T-cell (primary cell): Measurements from ENCODE around the gene BMF. TPM values are rescaled to one million over a fixed set of nuclear protein-coding genes. Genes with fewer than 3 reads are reported as not detected.

Experiments used
- ATAC-seq, 4 experiments: fragments of 200-7000 bp in 3 of 4; fragments of 150-1000 bp in 1 of 4; cut with Tn5 transposase; replicated peaks in 1 of 4; 1 replicate in 3 of 4; 2 replicates in 1 of 4; pipeline ENCODE4 v1.10.0; 2021; ENCODE audit warnings: moderate library complexity in 3 of 4, mild to moderate bottlenecking in 2 of 4, moderate number of reproducible peaks in 1 of 4
- CTCF ChIA-PET, 2 donors: fragments of 300-600 bp; sonication (Branson Sonifier 250); formaldehyde crosslinking; loops; one replicate each; lab custom pipeline; 2022; ENCODE audit warnings: antibody characterized with exemption in 2 of 2; lab: Charles Lee
- POLR2A ChIA-PET, 2 donors: fragments of 300-600 bp; sonication (Branson Sonifier 250); formaldehyde crosslinking; loops; one replicate each; lab custom pipeline; 2022; ENCODE audit warnings: antibody characterized with exemption in 2 of 2; lab: Charles Lee
- DNase-seq, 35 experiments: peaks; one replicate each; pipeline versions ENCODE4 v3.0.0 to v3.0.0-alpha.2; 2013 to 2023
- H3K27ac ChIP-seq: one replicate; pipeline ENCODE4 v1.5.1; 2013; ENCODE audit warnings: low read length
- H3K27me3 ChIP-seq, 2 experiments: replicated peaks in 1 of 2; 1 replicate in 1 of 2; 2 replicates in 1 of 2; pipeline versions ENCODE4 v1.6.1 to v1.7.0; 2013; ENCODE audit warnings: low read length in 1 of 2, mixed read lengths in 1 of 2; ENCODE audit not compliant: control insufficient read depth in 2 of 2, insufficient read depth in 2 of 2; ENCODE audit errors: extremely low read depth in 1 of 2
- H3K36me3 ChIP-seq, 2 donors: 1 replicate in 1 of 2; 2 replicates in 1 of 2; pipeline versions ENCODE4 v1.6.1 to v1.7.0; 2013; ENCODE audit warnings: low read length in 1 of 2; ENCODE audit not compliant: control insufficient read depth in 2 of 2, insufficient read depth in 1 of 2; ENCODE audit errors: extremely low read depth in 1 of 2
- H3K4me1 ChIP-seq, 2 experiments: 1 replicate in 1 of 2; 2 replicates in 1 of 2; pipeline versions ENCODE4 v1.6.1 to v1.7.0; 2013; ENCODE audit warnings: low read length in 2 of 2, mixed read lengths in 1 of 2; ENCODE audit not compliant: insufficient read depth in 2 of 2, control insufficient read depth in 1 of 2; ENCODE audit errors: extremely low read depth in 1 of 2
- H3K4me3 ChIP-seq, 2 donors: 1 replicate in 1 of 2; 2 replicates in 1 of 2; pipeline versions ENCODE4 v1.5.1 to v1.7.0; 2013; ENCODE audit warnings: mild to moderate bottlenecking in 2 of 2, low read length in 1 of 2, moderate library complexity in 1 of 2; ENCODE audit not compliant: control insufficient read depth in 1 of 2; ENCODE audit errors: extremely low read depth in 1 of 2
- H3K9me3 ChIP-seq: 2 replicates; pipeline ENCODE4 v1.7.0; 2013
- H3K27ac Mint-ChIP-seq, 2 donors: one replicate each; pipeline ENCODE4 v1.8.0; 2020 to 2021; ENCODE audit warnings: mild to moderate bottlenecking in 2 of 2, mixed read lengths in 2 of 2
- H3K27me3 Mint-ChIP-seq, 2 donors: one replicate each; pipeline ENCODE4 v1.8.0; 2021 to 2022; ENCODE audit warnings: mixed read lengths in 2 of 2
- H3K36me3 Mint-ChIP-seq: one replicate; pipeline ENCODE4 v1.8.0; 2021; ENCODE audit warnings: mixed read lengths
- H3K4me1 Mint-ChIP-seq, 3 donors: one replicate each; pipeline ENCODE4 v1.8.0; 2020 to 2022; ENCODE audit warnings: mixed read lengths in 3 of 3, mild to moderate bottlenecking in 1 of 3
- H3K4me3 Mint-ChIP-seq, 3 donors: one replicate each; pipeline ENCODE4 v1.8.0; 2020 to 2022; ENCODE audit warnings: mild to moderate bottlenecking in 3 of 3, mixed read lengths in 3 of 3, moderate library complexity in 3 of 3
- H3K9me3 Mint-ChIP-seq, 3 donors: one replicate each; pipeline ENCODE4 v1.8.0; 2020 to 2022; ENCODE audit warnings: mixed read lengths in 3 of 3
- WGBS: methylation state at CpG from one replicate; pipeline ENCODE4 v1.1.5; 2013; ENCODE audit warnings: missing lambda C conversion rate; ENCODE audit not compliant: insufficient coverage; 5-methylcytosine and 5-hydroxymethylcytosine counted together
- total RNA-seq, 35 experiments: library from RNA in 6 of 35; stranded (reverse) in 6 of 35; fragments of 120-200 nt in 1 of 35; gene quantifications; one replicate each; pipeline versions ENCODE4 v1.2.1 to v1.2.4 and lab custom pipeline; 2013 to 2026

Gene BMF
- total RNA-seq, 5 donors from 2014 or later (not counting 1 experiment from before 2014, with no cell fraction given): 6.6 to 46.7 (median 42.4) TPM

GRCh38 chr15:40046721-40047414 lies 61.8 kb downstream of the BMF start:
- DNase-seq (no peak), ATAC-seq (no peak)
- no peaks in the 10 kb centered on the region for H3K9me3 Mint-ChIP-seq
- H3K27ac ChIP-seq: peak overlapping the region; percentile 77
- H3K27ac Mint-ChIP-seq: peak overlapping the region; percentile 91 to 95
- H3K36me3 Mint-ChIP-seq: no peaks in the 10 kb centered on the region
- H3K36me3 ChIP-seq: no peaks in the 10 kb centered on the region
- ChIA-PET POLR2A (no interaction called here), CTCF (interaction anchor here (0.7 to 3.3 kb wide), 8 partner anchors 9 to 232 kb away, joined by 3 to 22 read pairs (median 4); no protein-coding TSS in a partner anchor)
- 64% methylated on average over 4 of the region's 5 CpGs for WGBS
- H3K9me3 ChIP-seq: no peaks in the 10 kb centered on the region
- H3K4me3 Mint-ChIP-seq: no peak overlapping the region
- H3K4me1 ChIP-seq: peaks cover 34 to 65% of the 10 kb centered on the region in 2 experiments
- no peaks in the 10 kb centered on the region for H3K27me3 ChIP-seq
- no peak overlapping the region for H3K4me3 ChIP-seq
- H3K4me1 Mint-ChIP-seq: peaks cover 48 to 65% (median 61%) of the 10 kb centered on the region in 3 donors
- H3K27me3 Mint-ChIP-seq: no peaks in the 10 kb centered on the region

- DNase-seq (no peak), ATAC-seq (no peak)
- H3K9me3 Mint-ChIP-seq: no peaks in the 10 kb centered on the region
- Histone ChIP-seq H3K9me3 (no peaks in the 10 kb centered on the region), H3K27ac (no peak overlapping the region), H3K36me3 (no peaks in the 10 kb centered on the region), H3K4me3 (no peak overlapping the region), H3K4me1 (peaks cover 34 to 59% of the 10 kb centered on the region in 2 experiments), H3K27me3 (no peaks in the 10 kb centered on the region)
- H3K27ac Mint-ChIP-seq: peak overlapping the region; percentile 65 to 95
- CTCF ChIA-PET: interaction anchor here (0.5 to 3.3 kb wide), 15 partner anchors 8 to 1263 kb away, joined by 3 to 22 read pairs (median 5); no protein-coding TSS in a partner anchor
- H3K27me3 Mint-ChIP-seq: no peaks in the 10 kb centered on the region
- POLR2A ChIA-PET: interaction anchor here in 1 of 2 donors (0.5 kb wide), 1 partner anchor 1010 kb away, joined by 4 read pairs; no protein-coding TSS in a partner anchor
- H3K36me3 Mint-ChIP-seq: no peaks in the 10 kb centered on the region
- peak overlapping the region in 1 of 3 donors; percentile 66 for H3K4me3 Mint-ChIP-seq
- peaks cover 43 to 69% (median 59%) of the 10 kb centered on the region in 3 donors for H3K4me1 Mint-ChIP-seq
- 93% methylated on average over 2 of the region's 6 CpGs for WGBS
Observed at GRCh38 chr15:40045572-40046217, 63.0 kb downstream of the BMF start.

DNA sequence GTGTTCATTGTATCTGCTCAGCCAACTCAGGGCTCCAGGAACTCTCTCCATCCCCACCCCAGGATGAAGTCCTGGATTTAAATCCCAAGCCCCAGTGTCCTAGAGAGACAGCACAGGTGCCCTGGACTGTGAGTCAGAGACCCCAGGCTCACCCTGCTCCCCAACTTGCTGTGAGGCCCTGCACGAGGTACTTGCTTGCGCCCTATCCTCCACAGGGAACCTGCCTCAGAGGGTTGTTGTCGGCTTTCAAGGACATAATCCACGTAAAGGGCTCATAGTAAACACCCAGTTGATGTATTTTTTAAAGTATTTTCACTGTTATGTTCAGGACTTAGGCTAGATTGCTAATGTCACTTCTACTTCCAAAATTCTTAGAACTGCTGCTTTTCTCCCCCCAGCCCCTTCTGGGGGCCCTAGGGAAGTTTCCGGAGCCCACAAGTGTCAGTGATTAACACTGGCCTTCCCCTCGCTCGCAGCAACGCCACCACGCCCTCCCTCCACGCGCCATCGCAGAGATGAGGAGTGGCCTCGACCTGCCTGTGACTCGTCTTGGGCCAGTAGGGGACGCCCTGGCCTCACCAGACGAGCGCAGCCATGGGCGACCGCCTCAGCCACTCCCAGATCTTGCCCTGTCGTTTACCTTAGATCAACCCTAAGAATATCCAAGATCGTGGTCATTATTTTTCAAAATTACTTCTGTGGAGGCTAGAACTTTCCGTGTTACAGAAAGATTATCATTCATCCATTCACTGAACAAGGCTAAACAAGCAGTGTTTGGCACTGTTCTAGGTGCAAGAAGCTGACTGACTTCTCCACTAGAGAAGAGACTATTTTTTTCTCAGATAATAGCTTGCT lies 63.7 kb downstream of the BMF start:
- H3K4me3 ChIP-seq: peak overlapping the region in 1 of 2 donors; percentile 7
- 0% methylated on average over 17 of the region's 22 CpGs for WGBS
- no peaks in the 10 kb centered on the region for H3K27me3 ChIP-seq
- ATAC-seq (peak; percentile 76 to 93 (median 84)), DNase-seq (peak; percentile 53 to 88 (median 71))
- H3K4me1 Mint-ChIP-seq: peaks cover 44 to 73% (median 63%) of the 10 kb centered on the region in 3 donors
- peak overlapping the region; percentile 65 to 95 for H3K27ac Mint-ChIP-seq
- no peaks in the 10 kb centered on the region for H3K9me3 ChIP-seq
- H3K27me3 Mint-ChIP-seq: no peaks in the 10 kb centered on the region
- peaks cover 33 to 58% of the 10 kb centered on the region in 2 experiments for H3K4me1 ChIP-seq
- CTCF ChIA-PET: interaction anchor here (0.5 to 3.3 kb wide), 11 partner anchors 9 to 1264 kb away, joined by 3 to 22 read pairs (median 6); no protein-coding TSS in a partner anchor
- H3K4me3 Mint-ChIP-seq: peak overlapping the region in 2 of 3 donors; percentile 35 to 66
- no peaks in the 10 kb centered on the region for H3K9me3 Mint-ChIP-seq
- H3K27ac ChIP-seq: peak overlapping the region; percentile 4
- no peaks in the 10 kb centered on the region for H3K36me3 ChIP-seq
- POLR2A ChIA-PET: no interaction called here
- H3K36me3 Mint-ChIP-seq: no peaks in the 10 kb centered on the region

DNA sequence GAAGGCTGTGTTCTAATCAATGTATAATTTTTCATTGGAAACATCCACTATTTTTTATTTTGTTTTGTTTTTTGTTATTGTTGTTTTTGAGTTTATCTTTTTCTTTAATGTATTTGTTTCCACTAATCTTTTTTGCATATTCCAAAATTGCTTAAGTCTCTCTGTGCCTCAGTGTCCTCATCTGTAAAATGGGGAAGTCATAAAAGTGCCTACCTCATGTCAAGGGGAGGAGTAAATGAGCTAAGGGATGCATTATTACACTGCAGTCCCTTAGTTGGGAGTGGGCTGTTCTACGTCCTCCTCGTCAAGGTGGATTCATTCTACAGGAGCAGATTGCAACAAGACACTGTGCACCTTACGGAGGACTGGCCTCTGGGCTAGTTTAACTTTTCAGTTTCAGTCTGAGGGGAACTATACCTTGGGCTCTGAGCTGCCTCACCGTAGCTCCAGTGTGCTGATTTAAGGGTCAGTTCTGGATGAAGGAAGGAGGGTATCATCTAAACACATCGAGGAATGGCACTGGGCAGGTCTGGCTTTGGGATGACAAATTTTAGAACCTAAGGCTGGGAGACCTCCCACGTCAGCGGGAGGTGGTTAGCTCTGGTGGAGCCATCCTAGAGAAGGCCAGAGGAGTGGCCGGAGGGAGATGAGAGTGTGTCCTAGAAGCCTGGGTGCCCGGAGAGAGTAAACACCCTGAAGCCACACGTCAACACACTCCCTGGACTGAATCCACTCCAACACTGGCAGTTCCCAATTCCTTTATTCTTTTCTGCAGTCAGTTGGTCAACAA lies 64.6 kb downstream of the BMF start:
- H3K9me3 ChIP-seq: no peaks in the 10 kb centered on the region
- H3K36me3 ChIP-seq: no peaks in the 10 kb centered on the region
- WGBS: 90% methylated on average over 5 of the region's 10 CpGs
- peaks cover 28 to 57% of the 10 kb centered on the region in 2 experiments for H3K4me1 ChIP-seq
- Mint-ChIP-seq H3K27me3 (no peaks in the 10 kb centered on the region), H3K9me3 (no peaks in the 10 kb centered on the region), H3K4me1 (peaks cover 44 to 71% (median 60%) of the 10 kb centered on the region in 3 donors), H3K4me3 (no peak overlapping the region), H3K36me3 (no peaks in the 10 kb centered on the region), H3K27ac (no peak overlapping the region)
- ChIA-PET POLR2A (interaction anchor here in 1 of 2 donors (0.6 kb wide), 1 partner anchor 760 kb away, joined by 3 read pairs; no protein-coding TSS in a partner anchor), CTCF (interaction anchor here in 1 of 2 donors (0.7 to 1.2 kb wide), 4 partner anchors 63 to 230 kb away, joined by 3 read pairs; no protein-coding TSS in a partner anchor)
- ATAC-seq (no peak), DNase-seq (no peak)
- H3K4me3 ChIP-seq: no peak overlapping the region
- no peaks in the 10 kb centered on the region for H3K27me3 ChIP-seq
- peak overlapping the region; percentile 4 for H3K27ac ChIP-seq

DNA sequence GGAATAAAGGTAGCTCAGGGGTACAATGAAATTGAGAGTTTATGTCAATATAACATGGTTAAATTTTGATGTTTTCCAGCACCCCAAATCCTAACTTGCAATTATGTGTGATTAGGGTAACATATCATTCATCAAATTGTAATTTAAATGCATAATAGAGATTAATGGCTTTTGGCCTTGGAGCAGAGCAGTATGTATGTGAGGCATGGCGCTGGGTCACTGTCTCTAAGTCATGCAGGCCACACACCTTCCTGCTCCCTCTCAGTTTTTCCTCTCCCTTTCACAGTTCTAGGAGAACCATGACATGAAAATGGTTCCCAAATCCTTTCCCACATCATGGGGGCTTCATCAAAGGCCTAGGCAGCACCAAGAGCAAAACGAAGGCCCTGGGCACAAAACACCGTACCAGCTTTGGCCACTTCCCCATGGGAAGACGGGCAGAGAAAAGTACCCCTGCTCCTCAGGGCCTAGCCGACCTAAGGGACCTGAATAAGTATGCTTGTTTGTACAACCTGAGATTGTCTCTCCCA lies 65.8 kb downstream of the BMF start:
- Histone ChIP-seq H3K4me3 (no peak overlapping the region), H3K27ac (no peak overlapping the region), H3K4me1 (peaks cover 23 to 52% of the 10 kb centered on the region in 2 experiments), H3K9me3 (no peaks in the 10 kb centered on the region), H3K27me3 (no peaks in the 10 kb centered on the region), H3K36me3 (peaks cover 0 to 4% of the 10 kb centered on the region in 2 donors)
- WGBS: 100% methylated on average over 4 of the region's 5 CpGs
- peaks cover 44 to 70% (median 58%) of the 10 kb centered on the region in 3 donors for H3K4me1 Mint-ChIP-seq
- no peaks in the 10 kb centered on the region for H3K9me3 Mint-ChIP-seq
- ChIA-PET POLR2A (interaction anchor here in 1 of 2 donors (0.7 kb wide), 1 partner anchor 9 kb away, joined by 3 read pairs; no protein-coding TSS in a partner anchor), CTCF (no interaction called here)
- H3K36me3 Mint-ChIP-seq: peaks cover 4% of the 10 kb centered on the region
- DNase-seq (no peak), ATAC-seq (no peak)
- no peak overlapping the region for H3K4me3 Mint-ChIP-seq
- H3K27ac Mint-ChIP-seq: no peak overlapping the region
- H3K27me3 Mint-ChIP-seq: no peaks in the 10 kb centered on the region
